Stimulated activated CD4-positive, alpha-beta T cell treated with anti-CD3 and anti-CD28 coated beads, Interleukin-2, amount 100 ng/mL, for 4 hours (primary cell): ENCODE measurements around the gene EIF2S1.
"Not testable (repeated sequence)": the region's sequence is repeated elsewhere in the genome, so short reads cannot be mapped to it uniquely, and the experiment has no call there.

Experiments
- DNase-seq: peaks from one replicate; pipeline ENCODE4 v3.0.0-alpha.2; 2020; ENCODE audit warnings: low read depth

Gene EIF2S1

GRCh38 chr14:67372833-67373232, 12.7 kb downstream of the EIF2S1 start:
- no peak for DNase-seq

- DNase-seq = no peak
Measured at GRCh38 chr14:67373347-67373746, 13.2 kb downstream of the EIF2S1 start.

DNA sequence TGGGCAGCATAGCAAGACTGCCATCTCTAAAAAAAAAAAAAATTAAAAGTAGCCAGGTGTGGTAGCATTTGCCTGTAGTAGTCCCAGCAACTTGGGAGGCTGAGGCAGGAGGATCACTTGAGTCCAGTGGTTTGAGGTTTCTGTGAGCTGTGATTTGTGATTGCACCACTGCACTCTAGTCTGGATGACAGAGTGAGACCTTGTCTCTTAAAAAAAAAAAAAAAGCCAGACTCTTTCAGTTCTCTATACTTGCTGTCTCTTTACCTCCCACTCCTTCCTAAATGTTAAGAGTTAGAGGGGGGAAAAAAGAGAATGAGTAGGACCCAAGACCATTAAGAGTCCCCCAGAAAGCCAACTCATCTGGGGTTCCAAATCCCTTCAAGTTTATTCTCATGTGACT, 17.8 kb downstream of the EIF2S1 start:
- DNase-seq = no peak

DNA sequence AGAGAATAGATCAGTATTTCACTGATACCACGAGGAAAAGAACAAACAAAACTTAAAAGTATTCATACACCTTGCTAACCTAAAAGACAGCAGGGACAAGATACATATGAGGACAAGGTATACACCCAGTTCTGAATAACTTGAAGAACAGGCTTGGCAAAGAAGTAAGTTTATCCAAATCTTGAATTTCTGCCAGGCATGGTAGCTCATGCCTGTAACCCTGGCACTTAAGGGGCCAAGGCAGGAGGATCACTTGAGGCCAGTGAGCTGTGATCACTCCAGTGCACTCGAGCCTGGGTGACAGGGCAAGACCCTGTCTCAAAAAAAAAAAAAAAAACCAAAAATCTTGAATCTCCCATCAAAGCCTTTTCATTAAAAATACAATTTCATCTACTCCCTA, 25.0 kb downstream of the EIF2S1 start:
- no peak for DNase-seq

- DNase-seq = no peak
Measured at GRCh38 chr14:67385618-67386017, 25.5 kb downstream of the EIF2S1 start.

DNA sequence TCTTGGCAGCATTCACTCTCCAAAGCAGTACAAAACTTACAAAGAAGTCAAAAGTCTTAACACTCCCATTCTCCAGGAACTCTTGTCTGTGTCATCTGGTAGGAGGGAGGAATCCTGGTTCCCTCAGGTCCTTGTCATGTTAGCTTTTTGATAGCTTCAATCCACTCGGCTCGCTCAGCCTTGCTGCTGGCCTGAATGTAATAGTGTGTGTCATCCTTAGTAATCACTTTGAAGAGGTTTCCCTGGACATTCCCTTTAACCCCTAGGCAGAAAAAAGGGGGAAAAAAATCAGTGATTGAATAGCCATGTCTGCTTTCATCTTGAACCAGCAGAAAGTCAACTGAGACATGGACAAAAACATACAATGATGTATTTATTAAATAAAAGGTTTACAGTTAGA, 27.1 kb downstream of the EIF2S1 start:
- DNase-seq = no peak

DNA sequence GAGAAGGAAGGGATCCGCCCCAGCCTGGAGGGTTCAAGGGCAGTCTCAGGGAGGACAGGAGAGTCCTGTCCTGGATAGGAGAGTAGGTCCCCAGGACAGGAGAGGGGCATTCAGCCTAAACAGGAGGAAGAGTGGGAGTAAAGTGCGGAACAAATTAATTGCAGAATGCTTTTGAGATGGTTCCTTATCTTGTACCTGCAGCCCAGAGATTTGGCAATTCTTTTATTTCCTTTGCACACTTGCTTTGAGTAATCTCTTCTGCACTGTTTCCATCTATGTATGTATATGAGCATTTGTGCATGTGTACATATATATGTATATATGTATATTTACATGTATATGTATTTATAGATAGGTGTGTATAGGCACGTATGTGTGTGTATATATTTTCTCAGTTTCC, 29.1 kb downstream of the EIF2S1 start:
- DNase-seq = no peak

GRCh38 chr14:67389811-67390534, 29.8 kb downstream of the EIF2S1 start:
- no peak for DNase-seq

DNA sequence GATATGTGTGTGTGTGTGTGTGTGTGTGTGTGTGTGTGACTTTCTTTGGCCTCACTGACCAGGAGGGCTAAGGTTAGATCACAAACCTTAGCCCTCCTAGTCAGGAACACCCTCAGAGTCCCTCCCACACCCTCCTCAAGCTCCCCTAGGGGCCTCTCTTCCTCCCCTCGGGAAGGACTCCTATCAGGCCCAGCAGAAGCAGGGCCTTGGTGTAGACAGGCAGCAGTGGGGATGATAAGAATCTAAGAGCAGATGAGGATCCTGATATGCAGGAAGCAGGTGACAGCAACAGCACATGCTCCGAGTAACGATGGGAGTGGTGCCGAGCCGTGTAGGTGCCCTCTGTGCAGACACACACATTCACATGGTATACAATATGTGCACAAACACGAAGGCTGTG, 31.1 kb downstream of the EIF2S1 start:
- no peak for DNase-seq

DNA sequence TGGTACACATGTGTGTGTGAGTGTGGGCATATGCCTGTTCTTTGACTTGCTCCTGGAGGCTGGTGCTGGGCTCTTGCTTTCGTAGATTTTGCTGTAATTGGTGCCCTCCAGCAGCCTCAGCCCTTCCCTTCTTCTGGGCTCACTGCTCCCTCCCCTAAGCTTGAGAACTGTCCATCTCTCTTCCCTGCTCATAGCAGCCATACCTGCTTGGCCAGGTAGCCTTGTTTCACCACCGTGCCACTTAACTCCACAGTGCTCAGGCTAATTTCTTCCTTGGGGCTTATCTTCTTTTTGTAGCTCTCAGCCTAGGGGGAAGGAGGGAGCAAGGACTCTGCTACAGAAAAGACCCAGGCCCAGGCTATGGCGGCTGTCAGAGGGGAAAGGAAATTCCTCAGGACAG, 32.0 kb downstream of the EIF2S1 start:
- no peak for DNase-seq

- DNase-seq = no peak
Measured at GRCh38 chr14:67392800-67393199, 32.7 kb downstream of the EIF2S1 start.

DNA sequence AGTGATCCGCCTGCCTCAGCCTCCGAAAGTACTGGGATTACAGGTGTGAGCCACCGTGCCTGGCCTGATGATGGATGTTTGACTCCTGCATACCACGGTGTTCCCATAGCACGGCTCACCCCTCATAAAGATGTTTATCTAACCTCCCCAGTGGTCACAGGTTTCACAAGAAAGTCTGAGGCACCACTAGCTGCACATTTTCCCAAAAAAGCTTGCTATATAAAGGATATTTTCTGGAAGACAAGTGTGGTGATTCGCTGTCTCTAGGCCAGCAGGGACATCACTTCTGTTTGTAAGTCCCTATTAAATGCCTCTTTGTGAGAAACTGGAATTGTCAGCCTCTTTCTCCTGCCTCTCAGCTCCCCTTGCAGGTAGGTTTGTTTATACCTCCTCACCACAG, 33.6 kb downstream of the EIF2S1 start:
- no peak for DNase-seq

DNA sequence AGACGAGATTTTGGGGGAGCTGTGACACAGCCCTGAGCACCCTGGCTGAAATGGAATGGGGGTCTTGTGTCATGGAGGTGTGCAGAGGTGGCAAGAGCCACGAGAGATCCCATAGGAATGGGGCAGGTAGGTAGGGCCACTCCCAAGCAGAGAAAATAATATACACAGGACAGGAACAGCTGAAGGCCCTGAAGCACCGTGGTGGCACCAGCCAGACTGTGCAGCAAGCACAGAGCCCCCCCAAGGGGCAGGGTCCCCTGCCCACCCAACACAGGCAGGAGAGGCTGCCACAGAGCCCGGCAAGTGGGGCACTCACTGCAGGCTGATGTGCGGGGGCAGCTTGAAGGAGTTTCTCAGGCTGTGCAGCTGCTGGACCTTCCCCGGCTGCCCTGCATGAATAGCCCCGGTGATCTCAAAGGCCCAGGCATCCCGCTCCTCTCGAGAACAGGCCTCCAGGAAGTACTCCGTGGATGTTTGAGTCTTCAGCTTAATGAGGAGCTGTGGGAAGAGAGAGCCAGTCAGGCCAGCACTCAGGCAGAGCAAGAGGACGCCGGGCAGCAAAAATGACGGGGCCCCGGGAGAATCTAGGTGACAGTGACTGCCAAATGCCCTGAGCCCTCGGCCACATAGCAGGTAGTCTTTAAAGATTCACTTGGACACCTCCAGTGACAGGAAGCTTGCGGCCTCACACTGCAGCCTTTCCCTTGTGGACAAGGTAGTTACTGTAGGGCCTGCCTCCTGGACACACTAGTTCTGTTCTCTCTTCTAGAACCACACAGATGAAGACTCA, 35.2 kb downstream of the EIF2S1 start:
- DNase-seq = no peak

DNA sequence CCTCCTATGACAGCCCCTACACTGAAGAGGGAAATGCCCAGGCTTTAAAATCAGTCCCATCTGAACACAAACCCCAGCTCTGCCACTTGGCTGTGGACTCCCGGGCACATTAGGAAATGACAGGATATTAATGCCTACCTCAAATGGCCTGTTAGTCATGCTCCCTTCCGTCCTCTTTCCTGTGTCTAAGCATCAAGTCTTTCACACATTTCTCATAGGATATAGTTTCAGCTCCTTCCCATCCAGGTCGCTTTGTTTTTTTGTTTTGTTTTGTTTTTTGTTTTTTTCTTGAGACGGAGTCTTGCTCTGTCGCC, 35.7 kb downstream of the EIF2S1 start:
- no peak for DNase-seq

- DNase-seq = no peak
Measured at GRCh38 chr14:67396381-67396970, 36.3 kb downstream of the EIF2S1 start.

GRCh38 chr14:67397536-67397935, 37.4 kb downstream of the EIF2S1 start:
- DNase-seq = no peak

- no peak for DNase-seq
Measured at GRCh38 chr14:67400434-67400833, 40.3 kb downstream of the EIF2S1 start.

GRCh38 chr14:67405771-67406170, 45.6 kb downstream of the EIF2S1 start:
- DNase-seq = no peak

DNA sequence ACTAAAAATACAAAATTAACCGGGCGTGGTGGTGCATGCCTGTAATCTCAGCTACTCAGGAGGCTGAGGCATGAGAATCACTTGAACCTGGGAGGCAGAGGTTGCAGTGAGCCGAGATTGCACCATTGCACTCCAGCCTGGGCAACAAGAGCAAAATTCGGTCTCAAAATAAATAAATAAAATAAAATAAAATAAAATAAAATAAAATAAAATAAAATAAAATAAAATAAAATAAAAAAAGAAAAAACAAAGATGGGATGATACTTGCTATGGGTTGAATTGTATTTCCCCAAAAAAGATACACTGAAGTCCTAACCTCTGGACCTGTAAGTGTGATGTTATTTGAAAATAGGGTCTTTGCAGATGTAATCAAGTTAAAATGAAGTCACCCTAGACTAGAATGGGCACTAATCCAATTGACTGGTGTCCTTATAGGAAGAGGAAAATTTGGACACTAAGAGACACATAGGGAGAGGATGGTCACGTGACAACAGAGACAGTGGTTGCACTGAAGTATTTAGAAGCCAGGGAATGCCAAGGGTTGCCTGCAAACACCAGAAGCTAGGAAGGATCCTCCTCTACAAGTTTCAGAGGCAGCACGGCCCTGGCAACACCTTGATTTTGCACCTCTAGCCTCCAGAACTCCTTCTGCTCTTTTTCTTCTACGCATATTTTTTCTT, 48.1 kb downstream of the EIF2S1 start:
- not testable (repeated sequence) for DNase-seq

- no peak for DNase-seq
Measured at GRCh38 chr14:67409461-67409860, 49.3 kb downstream of the EIF2S1 start.

DNA sequence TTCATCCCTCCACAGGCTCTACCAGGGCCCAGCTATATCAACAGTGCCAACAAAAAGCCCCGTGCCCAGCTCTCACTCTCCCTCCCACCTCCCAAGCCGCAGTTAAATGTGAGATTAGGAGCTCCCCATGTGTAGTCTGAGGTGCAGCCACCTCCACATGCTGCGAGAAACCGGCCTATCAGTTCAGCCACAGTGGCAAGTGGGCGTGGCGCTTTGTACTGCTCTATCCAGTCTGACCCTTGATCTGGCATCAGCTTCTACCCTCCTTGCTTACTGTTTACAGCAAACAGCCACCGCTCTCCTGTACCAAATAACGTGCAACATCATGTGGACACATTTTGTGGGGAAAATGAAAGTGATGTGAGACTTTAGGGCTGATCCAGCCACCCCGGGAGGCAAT, 50.2 kb downstream of the EIF2S1 start:
- no peak for DNase-seq

DNA sequence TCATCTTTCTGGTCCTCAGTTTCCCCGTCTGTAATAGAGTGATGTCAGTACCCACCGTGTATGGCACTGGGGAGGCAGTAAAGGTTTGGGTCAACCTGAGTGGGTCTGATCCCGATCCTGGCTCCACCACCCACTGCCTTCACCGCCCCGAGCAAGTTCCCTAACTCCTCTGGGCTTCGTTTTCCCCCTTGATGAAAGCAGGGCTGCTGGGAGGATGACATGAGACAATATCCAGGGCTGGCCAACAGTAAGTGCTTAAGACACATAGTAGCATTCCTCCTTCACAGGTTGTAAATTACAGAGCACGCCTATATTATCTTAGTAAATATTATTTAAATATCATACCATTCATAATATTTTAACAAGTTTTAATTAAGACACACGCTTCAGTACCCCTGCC, 51.2 kb downstream of the EIF2S1 start:
- DNase-seq = no peak
